Endothelial cell (in vitro differentiated cells): Measurements from ENCODE around the gene TMTC1. TPM values are rescaled to one million over a fixed set of nuclear protein-coding genes. Genes with fewer than 3 reads are reported as not detected.

ENCODE experiments used
- DNase-seq: peaks from one replicate; pipeline ENCODE4 v3.0.0; 2021; ENCODE audit warnings: low spot score
- H3K27ac Mint-ChIP-seq: one replicate; pipeline ENCODE4 v1.8.0; 2021; ENCODE audit warnings: mixed read lengths, inconsistent platforms; ENCODE audit not compliant: unreplicated experiment
- H3K27me3 Mint-ChIP-seq: one replicate; pipeline ENCODE4 v1.8.0; 2021; ENCODE audit warnings: mild to moderate bottlenecking, moderate library complexity, mixed read lengths, inconsistent platforms; ENCODE audit not compliant: unreplicated experiment
- H3K36me3 Mint-ChIP-seq: one replicate; pipeline ENCODE4 v1.8.0; 2021; ENCODE audit warnings: mild to moderate bottlenecking, low read depth, mixed read lengths, inconsistent platforms; ENCODE audit not compliant: unreplicated experiment
- H3K4me1 Mint-ChIP-seq: one replicate; pipeline ENCODE4 v1.8.0; 2021; ENCODE audit warnings: mild to moderate bottlenecking, mixed read lengths, inconsistent platforms; ENCODE audit not compliant: unreplicated experiment
- H3K4me3 Mint-ChIP-seq: one replicate; pipeline ENCODE4 v1.8.0; 2021; ENCODE audit warnings: mild to moderate bottlenecking, mixed read lengths, inconsistent platforms; ENCODE audit not compliant: unreplicated experiment
- H3K9me3 Mint-ChIP-seq: one replicate; pipeline ENCODE4 v1.8.0; 2021; ENCODE audit warnings: mixed read lengths, inconsistent platforms; ENCODE audit not compliant: unreplicated experiment
- total RNA-seq: library from RNA; stranded (reverse); fragmentation: NEBNext Ultra II Directional; extraction: Animal tissue kit (Norgen Biotek cat#: 25700); gene quantifications from one replicate; pipeline ENCODE4 v1.2.1, GENCODE V29; 2021; ENCODE audit not compliant: unreplicated experiment
- TF ChIP-seq, protein P1 (sequence below): fragments of 200-600 bp; sonication (generic); IDR thresholded peaks from one replicate; pipeline ENCODE4 v1.5.0; 2021; ENCODE audit warnings: antibody characterized with exemption; ENCODE audit not compliant: unreplicated experiment

TMTC1 gene
- total RNA-seq, 1 donor from 2014 or later, result 0.95 TPM

DNA sequence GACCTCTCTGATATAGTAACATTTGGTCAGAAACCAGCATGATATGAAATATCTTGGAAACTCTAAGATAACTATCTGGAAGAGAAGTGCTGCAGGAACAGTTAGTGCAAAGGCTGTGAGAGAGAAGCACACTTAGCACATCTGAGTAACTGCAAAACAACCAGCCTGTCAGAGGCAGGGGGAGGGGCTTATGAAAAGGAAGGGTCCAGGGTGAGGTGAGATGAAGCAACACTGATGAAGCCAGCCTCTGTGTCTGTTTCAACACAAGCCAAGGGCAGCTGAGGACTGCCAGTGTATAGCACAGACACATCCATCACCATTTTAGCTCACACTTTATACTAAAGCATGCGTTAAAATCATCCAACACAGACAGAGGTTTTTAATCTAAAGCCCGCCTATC is 248.8 kb downstream of the TMTC1 start:
- DNase-seq, result no peak
- no peak overlapping the region for H3K4me3 Mint-ChIP-seq
- TF ChIP-seq, protein P1, sequence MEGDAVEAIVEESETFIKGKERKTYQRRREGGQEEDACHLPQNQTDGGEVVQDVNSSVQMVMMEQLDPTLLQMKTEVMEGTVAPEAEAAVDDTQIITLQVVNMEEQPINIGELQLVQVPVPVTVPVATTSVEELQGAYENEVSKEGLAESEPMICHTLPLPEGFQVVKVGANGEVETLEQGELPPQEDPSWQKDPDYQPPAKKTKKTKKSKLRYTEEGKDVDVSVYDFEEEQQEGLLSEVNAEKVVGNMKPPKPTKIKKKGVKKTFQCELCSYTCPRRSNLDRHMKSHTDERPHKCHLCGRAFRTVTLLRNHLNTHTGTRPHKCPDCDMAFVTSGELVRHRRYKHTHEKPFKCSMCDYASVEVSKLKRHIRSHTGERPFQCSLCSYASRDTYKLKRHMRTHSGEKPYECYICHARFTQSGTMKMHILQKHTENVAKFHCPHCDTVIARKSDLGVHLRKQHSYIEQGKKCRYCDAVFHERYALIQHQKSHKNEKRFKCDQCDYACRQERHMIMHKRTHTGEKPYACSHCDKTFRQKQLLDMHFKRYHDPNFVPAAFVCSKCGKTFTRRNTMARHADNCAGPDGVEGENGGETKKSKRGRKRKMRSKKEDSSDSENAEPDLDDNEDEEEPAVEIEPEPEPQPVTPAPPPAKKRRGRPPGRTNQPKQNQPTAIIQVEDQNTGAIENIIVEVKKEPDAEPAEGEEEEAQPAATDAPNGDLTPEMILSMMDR, result no peak
- H3K4me1 Mint-ChIP-seq, result no peaks in the 10 kb centered on the region
- no peak overlapping the region for H3K27ac Mint-ChIP-seq
- no peaks in the 10 kb centered on the region for H3K36me3 Mint-ChIP-seq
- no peaks in the 10 kb centered on the region for H3K27me3 Mint-ChIP-seq
- no peaks in the 10 kb centered on the region for H3K9me3 Mint-ChIP-seq

DNA sequence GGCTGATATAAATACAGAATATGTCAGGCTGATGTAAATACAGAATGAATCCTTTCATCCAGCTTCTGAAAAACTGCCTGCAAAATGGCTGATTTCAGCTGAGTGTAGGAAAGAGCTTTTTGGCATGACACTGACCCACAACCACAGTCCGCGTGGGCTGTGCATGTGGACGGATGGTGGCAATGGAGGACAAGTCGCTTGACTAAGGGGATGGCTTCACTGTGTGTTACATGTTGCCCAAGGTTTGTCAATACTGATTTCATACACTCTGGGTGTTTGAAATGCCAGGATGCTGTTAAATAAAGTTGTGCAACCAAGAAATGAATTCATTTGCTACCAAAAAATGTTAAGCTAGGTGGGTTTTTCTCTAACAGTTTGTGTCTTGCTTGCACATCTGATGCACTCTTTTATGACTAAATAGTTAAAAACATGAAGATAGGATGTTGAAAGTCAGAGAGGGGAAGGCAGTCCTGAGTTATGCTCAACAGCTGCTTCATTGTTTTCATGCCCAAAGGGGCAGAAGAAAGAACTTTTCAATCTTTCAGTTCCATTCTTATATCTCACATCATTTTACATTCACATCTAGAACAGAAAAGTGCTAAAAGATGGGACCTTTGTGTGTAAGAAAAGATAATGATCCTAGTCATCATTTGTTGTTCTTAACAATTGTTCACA is 249.8 kb downstream of the TMTC1 start:
- no peaks in the 10 kb centered on the region for H3K9me3 Mint-ChIP-seq
- H3K36me3 Mint-ChIP-seq, result no peaks in the 10 kb centered on the region
- H3K27me3 Mint-ChIP-seq, result no peaks in the 10 kb centered on the region
- no peaks in the 10 kb centered on the region for H3K4me1 Mint-ChIP-seq
- TF ChIP-seq, protein P1, result no peak
- no peak overlapping the region for H3K27ac Mint-ChIP-seq
- no peak for DNase-seq
- no peak overlapping the region for H3K4me3 Mint-ChIP-seq

DNA sequence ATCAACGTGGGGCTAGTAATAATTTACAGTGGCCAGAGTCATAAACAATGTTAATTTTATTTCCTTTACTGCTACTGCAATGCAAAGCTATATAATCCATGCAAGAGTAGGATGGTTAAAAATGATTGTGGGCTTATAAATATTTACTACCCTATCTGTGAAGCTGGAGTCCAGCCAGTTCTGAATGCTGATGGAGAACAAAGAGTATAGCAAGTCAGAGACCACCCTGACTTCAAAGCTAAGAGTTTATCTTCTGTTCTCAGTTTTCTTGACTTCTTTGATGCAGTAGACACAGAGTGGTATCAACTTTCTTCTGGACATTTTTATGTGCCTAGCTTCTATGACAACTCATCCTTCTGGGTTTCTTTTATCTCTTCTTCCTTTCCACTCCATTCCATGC is 252.3 kb downstream of the TMTC1 start:
- Mint-ChIP-seq H3K27ac (no peak overlapping the region), H3K4me3 (no peak overlapping the region)
- no peak for DNase-seq

DNA sequence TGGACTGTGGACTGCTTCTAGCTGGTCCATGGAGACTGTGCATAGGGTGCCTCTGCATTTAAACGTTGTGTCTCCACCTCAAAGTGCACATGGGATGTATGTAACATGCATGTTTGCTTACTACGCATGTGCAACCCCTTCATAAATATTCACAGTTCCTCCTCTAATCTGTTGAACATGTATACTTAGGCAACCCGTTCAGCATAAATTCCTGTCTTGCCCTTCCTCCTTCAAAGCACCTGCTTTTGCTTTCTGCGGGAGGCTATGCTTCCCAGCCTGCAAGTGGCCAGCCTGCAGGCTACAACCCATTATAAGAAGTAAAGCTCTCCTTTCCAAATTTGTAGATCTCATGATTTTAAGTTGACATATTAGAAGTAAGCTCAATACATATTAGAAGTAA is 253.3 kb downstream of the TMTC1 start:
- TF ChIP-seq, protein P1, result no peak
- Mint-ChIP-seq H3K27ac (no peak overlapping the region), H3K4me3 (no peak overlapping the region), H3K4me1 (no peaks in the 10 kb centered on the region), H3K36me3 (no peaks in the 10 kb centered on the region), H3K9me3 (no peaks in the 10 kb centered on the region), H3K27me3 (no peaks in the 10 kb centered on the region)
- DNase-seq, result no peak

More for the DNA sequence above, 252.3 kb downstream of the TMTC1 start:
- TF ChIP-seq, protein P1, result no peak
- H3K36me3 Mint-ChIP-seq, result no peaks in the 10 kb centered on the region
- H3K4me1 Mint-ChIP-seq, result no peaks in the 10 kb centered on the region
- H3K9me3 Mint-ChIP-seq, result no peaks in the 10 kb centered on the region
- no peaks in the 10 kb centered on the region for H3K27me3 Mint-ChIP-seq

DNA sequence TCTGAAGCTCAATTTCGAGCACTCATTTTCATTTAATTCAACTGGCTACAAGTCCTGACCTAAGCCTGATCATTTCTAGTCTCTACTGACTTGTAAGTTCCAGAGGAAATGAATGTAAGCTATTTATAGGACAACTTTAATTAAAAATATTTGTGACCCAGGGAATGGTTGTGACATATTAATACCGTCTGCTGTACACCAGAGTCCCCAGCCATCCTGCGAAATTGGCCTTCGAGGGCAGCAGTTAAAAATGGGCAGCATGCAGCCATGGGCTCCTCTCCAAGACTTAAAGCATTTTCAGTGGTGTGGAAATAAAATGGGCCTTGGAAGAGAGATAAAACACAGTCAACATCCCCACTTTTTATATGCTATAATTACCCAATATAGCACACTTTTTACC is 255.6 kb downstream of the TMTC1 start:
- H3K9me3 Mint-ChIP-seq, result no peaks in the 10 kb centered on the region
- H3K36me3 Mint-ChIP-seq, result no peaks in the 10 kb centered on the region
- TF ChIP-seq, protein P1, result no peak
- H3K4me1 Mint-ChIP-seq, result no peaks in the 10 kb centered on the region
- H3K27me3 Mint-ChIP-seq, result no peaks in the 10 kb centered on the region
- H3K4me3 Mint-ChIP-seq, result no peak overlapping the region
- H3K27ac Mint-ChIP-seq, result no peak overlapping the region
- no peak for DNase-seq
